ENCODE measurements around the gene MAPK13.
"Not testable (repeated sequence)": the region's sequence is repeated elsewhere in the genome, so short reads cannot be mapped to it uniquely, and the experiment has no call there.

Gene MAPK13

GRCh38 chr6:36115412-36115811, 14.9 kb upstream of the MAPK13 start:
- no peak for DNase-seq

DNA sequence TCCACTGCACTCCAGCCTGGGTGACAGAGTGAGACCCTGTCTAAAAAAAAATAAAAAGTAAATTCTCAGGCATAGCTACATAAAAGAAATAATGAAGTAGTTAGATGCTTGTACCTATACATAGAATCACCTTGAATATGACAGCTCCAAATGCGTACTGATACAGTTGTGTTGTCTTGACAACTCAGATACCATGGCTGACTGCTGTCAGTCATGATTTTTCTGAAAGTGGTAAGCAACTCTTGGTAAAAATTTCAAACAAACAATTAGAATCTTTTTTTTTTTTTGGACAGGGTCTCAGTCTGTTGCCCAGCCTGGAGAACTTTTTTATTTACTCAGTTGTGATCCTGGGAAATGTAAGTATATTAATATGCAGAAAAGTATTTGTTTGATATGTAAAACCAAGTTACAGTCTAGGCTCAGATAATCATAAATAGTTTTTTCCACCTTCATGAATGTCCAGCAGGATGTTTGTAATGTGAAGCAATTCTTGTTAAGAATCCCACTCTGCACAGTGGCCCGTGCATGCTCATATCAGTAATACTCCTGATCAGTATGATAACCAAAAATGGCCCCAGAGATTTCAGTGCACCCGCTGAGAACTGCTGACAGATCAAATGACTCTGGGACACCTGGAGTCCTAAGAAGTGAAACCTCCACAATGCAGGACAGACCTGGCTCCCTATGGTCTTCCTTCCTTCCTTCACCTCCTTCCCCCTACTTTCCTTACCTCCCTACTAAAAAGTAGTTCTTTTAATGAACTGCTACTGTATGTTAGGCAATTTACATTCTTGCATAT, 14.0 kb upstream of the MAPK13 start:
- DNase-seq, result no peak

DNA sequence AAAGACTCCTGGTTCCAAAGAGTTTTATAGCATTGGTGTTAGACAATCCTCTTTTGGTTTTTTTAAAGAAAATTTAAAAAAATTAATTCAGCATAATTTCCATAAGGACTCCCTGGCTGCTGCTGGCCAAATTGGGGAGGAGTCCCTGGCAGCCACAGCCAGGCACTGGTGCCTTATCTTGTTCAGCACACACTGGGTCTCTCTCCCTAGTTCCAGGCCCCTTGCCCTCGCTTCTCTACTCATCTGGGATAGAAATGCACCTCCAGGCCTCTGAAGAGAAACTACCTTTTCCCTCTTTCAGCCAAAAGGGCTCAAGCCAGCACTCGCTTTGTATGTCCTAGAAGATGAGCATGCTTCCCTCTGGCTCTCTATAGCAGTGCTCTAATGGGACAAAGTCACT, 13.4 kb upstream of the MAPK13 start:
- no peak for DNase-seq

- DNase-seq, result no peak
Measured at GRCh38 chr6:36117658-36118549, 12.4 kb upstream of the MAPK13 start.

- peak in 4 of 5 donors; percentile 45 to 73 (median 54) for DNase-seq
Measured at GRCh38 chr6:36118550-36119107, 11.7 kb upstream of the MAPK13 start.

DNA sequence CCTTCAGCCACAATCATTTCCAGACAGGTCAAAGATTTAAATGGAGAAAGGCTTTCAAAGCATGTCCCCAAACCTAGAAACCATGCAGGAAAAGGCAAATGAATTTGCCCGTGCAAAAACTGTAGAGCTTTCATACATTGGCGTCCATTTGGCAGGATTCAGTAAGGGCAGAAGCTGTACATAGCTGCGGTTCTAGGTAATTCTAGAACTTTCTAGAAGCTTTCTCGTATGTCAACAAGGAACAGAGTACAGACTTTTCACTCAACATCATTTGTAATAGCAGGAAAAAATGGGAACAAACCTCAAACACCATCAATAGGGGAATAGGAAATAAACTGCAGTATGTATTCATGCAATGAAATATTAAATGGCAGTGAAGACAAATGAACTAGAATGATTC, 11.1 kb upstream of the MAPK13 start:
- DNase-seq, result no peak

GRCh38 chr6:36120018-36120417, 10.3 kb upstream of the MAPK13 start:
- no peak for DNase-seq

- peak; percentile 48 to 84 (median 60) for DNase-seq
Measured at GRCh38 chr6:36120539-36120938, 9.8 kb upstream of the MAPK13 start.

DNA sequence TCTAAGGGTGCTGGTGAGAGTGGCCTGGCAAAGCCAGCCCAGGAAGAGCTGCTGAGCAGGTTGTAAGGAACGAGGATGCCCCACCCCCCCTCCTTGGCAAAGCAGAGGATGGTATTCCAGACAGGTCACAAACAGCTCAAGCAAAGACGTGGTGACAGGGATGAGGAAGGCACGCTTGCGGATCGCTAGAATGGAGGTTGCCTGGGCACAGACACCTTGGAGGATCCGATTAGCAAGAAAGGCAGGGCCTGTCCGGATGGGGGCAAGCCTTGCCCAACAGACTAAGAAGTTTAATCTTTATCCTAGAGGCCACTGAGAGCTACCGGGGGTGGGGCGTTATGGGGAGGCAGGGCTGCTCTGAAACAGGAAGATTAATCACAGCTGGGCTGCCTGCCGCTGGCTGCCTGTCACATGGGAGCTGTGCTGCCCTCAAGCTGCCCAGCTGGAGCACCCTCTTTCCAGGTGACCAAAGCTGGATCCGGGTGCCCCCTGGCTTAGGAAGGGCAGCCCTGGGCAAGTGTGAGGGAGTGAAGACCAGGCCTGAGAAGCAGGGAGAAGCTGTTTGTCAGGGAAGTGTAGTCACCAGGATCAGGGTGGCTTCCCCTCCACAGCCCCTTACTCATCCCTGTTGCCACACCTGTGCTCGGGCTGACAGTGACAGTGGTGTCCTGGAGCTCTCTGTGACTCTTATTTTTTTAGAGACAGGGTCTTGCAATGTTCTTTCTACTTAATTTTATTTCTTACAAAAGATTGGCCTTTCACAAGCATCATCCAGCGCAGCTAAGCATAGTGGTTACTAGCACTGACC, 9.1 kb upstream of the MAPK13 start:
- peak in 4 of 5 donors; percentile 30 to 70 (median 39) for DNase-seq

- no peak for DNase-seq
Measured at GRCh38 chr6:36121787-36122494, 8.4 kb upstream of the MAPK13 start.

- no peak for DNase-seq
Measured at GRCh38 chr6:36122495-36123269, 7.6 kb upstream of the MAPK13 start.

GRCh38 chr6:36123270-36124139, 6.8 kb upstream of the MAPK13 start:
- peak; percentile 80 to 94 (median 86) for DNase-seq

GRCh38 chr6:36124346-36124745, 6.0 kb upstream of the MAPK13 start:
- not testable (repeated sequence) for DNase-seq

- no peak for DNase-seq
Measured at GRCh38 chr6:36124881-36125280, 5.4 kb upstream of the MAPK13 start.

DNA sequence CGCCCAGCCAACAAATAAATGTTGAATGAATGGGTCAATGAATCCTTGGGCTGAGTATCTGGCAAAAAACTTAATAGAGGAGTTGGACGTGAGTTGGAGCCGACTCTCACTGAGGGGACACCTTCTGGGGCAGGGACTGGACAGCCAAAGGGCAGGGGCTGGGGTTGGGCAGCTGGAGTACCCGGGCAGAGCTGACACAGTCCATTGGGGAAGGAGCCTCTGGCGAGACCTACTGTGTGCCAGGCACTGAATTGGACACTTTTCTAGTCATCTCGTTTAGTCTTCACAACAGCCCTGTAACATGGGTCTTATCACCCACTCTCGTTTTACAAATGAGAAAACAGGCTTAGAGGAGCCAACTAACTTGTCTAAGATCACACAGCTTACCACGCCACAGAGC, 4.7 kb upstream of the MAPK13 start:
- no peak for DNase-seq

DNA sequence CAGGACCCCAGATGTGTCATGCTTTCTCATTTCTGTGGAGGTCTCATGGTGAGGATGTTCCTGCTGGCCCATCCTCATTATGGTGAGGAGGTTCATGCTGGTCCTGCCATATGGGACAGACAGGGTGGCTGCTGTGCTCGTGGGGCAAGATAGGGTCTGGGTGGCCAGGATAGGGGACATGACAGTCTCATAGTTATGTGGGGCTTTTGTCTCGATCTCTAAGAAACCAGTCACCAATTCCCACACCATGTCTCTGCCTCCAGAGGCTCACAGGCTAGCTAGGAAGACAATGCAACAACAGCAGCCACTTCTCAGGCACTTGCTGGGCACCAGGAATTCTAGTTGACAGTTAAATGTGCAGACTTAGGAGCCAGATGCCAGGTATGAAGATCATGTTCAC, 4.2 kb upstream of the MAPK13 start:
- DNase-seq, result no peak

DNA sequence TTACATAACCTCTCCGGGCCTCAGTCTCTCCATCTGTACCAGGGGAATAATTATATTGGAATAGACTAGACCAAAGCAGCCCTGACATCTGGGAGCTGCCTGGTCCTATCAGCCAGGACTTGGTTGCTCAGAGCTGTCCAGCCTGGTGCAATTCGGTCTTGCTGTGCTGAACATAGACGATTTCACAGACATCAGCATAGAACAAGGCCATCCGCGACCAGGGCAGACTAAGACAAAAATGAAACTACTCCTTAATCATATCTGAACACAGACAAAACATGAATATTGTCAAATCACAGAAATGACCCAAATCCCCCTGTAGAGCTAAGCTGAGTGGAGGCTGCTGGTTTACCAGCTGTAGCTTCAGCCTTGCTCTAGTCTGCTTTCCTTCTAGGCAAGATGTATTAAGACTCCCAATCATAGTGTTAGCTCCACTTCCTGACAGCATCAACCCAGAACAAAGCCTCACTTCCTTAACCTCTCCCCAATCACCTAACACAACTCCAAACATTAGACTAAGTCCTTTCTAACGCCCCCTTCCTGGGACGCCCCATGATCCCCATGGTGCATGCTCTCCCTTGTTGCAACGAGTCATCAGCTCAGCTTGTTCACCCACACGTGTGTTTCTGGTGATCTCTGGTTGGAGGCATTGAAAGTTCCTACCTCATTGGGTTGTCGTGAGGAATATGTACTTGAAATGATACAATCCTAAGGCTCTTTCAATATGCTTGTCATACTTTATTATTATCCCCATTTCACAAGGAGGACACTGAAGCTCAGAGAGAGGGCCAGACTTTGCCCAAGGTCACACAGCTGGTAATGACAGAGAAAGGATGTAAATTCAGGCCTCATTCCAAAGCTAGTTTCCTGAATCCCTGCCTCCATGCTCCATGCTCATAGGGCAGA, 3.5 kb upstream of the MAPK13 start:
- DNase-seq, result no peak

DNA sequence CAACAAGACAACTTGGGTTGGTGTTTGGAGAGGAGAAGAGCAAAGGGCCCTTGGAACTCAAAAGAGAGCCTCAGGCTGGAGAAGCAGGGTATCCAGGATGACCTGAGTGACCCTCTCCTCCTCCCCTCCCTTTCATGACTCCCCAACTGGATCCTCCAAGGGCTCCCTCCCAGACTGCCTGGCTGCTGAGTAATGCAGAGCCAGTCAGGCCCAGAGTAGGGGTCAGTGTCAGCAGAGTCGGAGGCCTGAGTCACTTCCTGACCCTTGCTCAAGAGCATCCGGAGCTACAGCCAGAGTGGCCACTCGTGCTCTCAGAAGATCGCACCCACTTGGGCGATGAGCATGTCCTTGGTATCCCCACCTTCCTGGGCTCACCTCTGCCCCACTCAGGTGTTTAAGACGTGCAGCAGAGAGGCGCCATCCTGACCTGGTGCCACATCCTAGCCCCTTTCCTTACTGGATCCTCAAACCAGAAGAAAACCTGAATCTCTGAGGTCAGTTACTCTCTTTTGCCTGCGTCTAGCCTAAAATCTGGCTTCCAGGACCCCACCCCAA, 2.8 kb upstream of the MAPK13 start:
- no peak for DNase-seq

GRCh38 chr6:36128073-36128472, 2.2 kb upstream of the MAPK13 start:
- no peak for DNase-seq
